Activated T-helper 1 cell treated with anti-CD3 and anti-CD28 coated beads, Interleukin-12 subunit alpha, Interleukin-12 subunit beta, Interleukin-2, Interleukin-4 antibody, amounts not matched to agents 30 ng/mL and 10 ng/mL and 1 ng/mL, durations not matched to agents 14 hours and 24 hours and 36 hours (primary cell): ENCODE measurements around the gene SLC9C2. TPM values are rescaled to one million over a fixed set of nuclear protein-coding genes. Genes with fewer than 3 reads are reported as not detected.
"Not testable (repeated sequence)": the region's sequence is repeated elsewhere in the genome, so short reads cannot be mapped to it uniquely, and the experiment has no call there.

Experiments used
- DNase-seq: peaks from one replicate; pipeline ENCODE4 v3.0.0; 2021; ENCODE audit warnings: low spot score
- H3K27ac Mint-ChIP-seq: one replicate; pipeline ENCODE4 v1.8.0; 2021; ENCODE audit warnings: mild to moderate bottlenecking, mixed read lengths
- H3K27me3 Mint-ChIP-seq: one replicate; pipeline ENCODE4 v1.8.0; 2022; ENCODE audit warnings: mild to moderate bottlenecking, moderate library complexity, mixed read lengths; ENCODE audit not compliant: insufficient read depth
- H3K36me3 Mint-ChIP-seq: one replicate; pipeline ENCODE4 v1.8.0; 2021; ENCODE audit warnings: low read depth, mixed read lengths
- H3K4me1 Mint-ChIP-seq: one replicate; pipeline ENCODE4 v1.8.0; 2021; ENCODE audit warnings: low read depth, mixed read lengths
- H3K4me3 Mint-ChIP-seq: one replicate; pipeline ENCODE4 v1.8.0; 2021; ENCODE audit warnings: mild to moderate bottlenecking, moderate library complexity, mixed read lengths
- H3K9me3 Mint-ChIP-seq: one replicate; pipeline ENCODE4 v1.8.0; 2021; ENCODE audit warnings: mixed read lengths
- intact Hi-C: fragments of 100-400 bp; cut with micrococcal nuclease; formaldehyde crosslinking; loops from one replicate; pipeline ENCODE4 v1.15.1; 2024
- total RNA-seq: library from RNA; stranded (reverse); gene quantifications from 2 replicates; pipeline ENCODE4 v1.2.3, GENCODE V29; 2022

The SLC9C2 gene
- total RNA-seq, 1 donor from 2014 or later, result not detected

- intact Hi-C loops, result no loop called here
- Mint-ChIP-seq H3K9me3 (peaks cover 4% of the 10 kb centered on the region), H3K4me1 (peaks cover 12% of the 10 kb centered on the region), H3K4me3 (no peak overlapping the region), H3K27me3 (no peaks in the 10 kb centered on the region), H3K27ac (no peak overlapping the region), H3K36me3 (peaks cover 2% of the 10 kb centered on the region)
- no peak for DNase-seq
These were observed 66.6 kb downstream of the SLC9C2 start for GRCh38 chr1:173536223-173536622.

GRCh38 chr1:173532237-173532636 lies 70.6 kb downstream of the SLC9C2 start:
- H3K27me3 Mint-ChIP-seq, result no peaks in the 10 kb centered on the region
- no peak overlapping the region for H3K4me3 Mint-ChIP-seq
- DNase-seq, result no peak
- intact Hi-C loops, result no loop called here
- no peaks in the 10 kb centered on the region for H3K9me3 Mint-ChIP-seq
- H3K27ac Mint-ChIP-seq, result no peak overlapping the region
- peaks cover 12% of the 10 kb centered on the region for H3K4me1 Mint-ChIP-seq
- peaks cover 2% of the 10 kb centered on the region for H3K36me3 Mint-ChIP-seq

- H3K27ac Mint-ChIP-seq, result no peak overlapping the region
- intact Hi-C loops, result no loop called here
- H3K36me3 Mint-ChIP-seq, result peaks cover 2% of the 10 kb centered on the region
- H3K4me3 Mint-ChIP-seq, result no peak overlapping the region
- H3K4me1 Mint-ChIP-seq, result peaks cover 12% of the 10 kb centered on the region
- DNase-seq, result no peak
- no peaks in the 10 kb centered on the region for H3K9me3 Mint-ChIP-seq
- H3K27me3 Mint-ChIP-seq, result no peaks in the 10 kb centered on the region
These were observed 71.8 kb downstream of the SLC9C2 start for GRCh38 chr1:173530795-173531693.

- H3K27me3 Mint-ChIP-seq, result no peaks in the 10 kb centered on the region
- H3K9me3 Mint-ChIP-seq, result no peaks in the 10 kb centered on the region
- intact Hi-C loops, result no loop called here
- peaks cover 12% of the 10 kb centered on the region for H3K4me1 Mint-ChIP-seq
- no peak for DNase-seq
- no peak overlapping the region for H3K27ac Mint-ChIP-seq
- H3K36me3 Mint-ChIP-seq, result peaks cover 2% of the 10 kb centered on the region
- H3K4me3 Mint-ChIP-seq, result no peak overlapping the region
These were observed 73.8 kb downstream of the SLC9C2 start for GRCh38 chr1:173529106-173529505.

GRCh38 chr1:173527151-173527826 lies 75.6 kb downstream of the SLC9C2 start:
- H3K27ac Mint-ChIP-seq, result no peak overlapping the region
- peaks cover 2% of the 10 kb centered on the region for H3K36me3 Mint-ChIP-seq
- no peak overlapping the region for H3K4me3 Mint-ChIP-seq
- no peak for DNase-seq
- H3K9me3 Mint-ChIP-seq, result no peaks in the 10 kb centered on the region
- peaks cover 6% of the 10 kb centered on the region for H3K4me1 Mint-ChIP-seq
- no peaks in the 10 kb centered on the region for H3K27me3 Mint-ChIP-seq
- intact Hi-C loops, result no loop called here

- intact Hi-C loops, result no loop called here
- H3K27ac Mint-ChIP-seq, result no peak overlapping the region
- H3K9me3 Mint-ChIP-seq, result no peaks in the 10 kb centered on the region
- no peaks in the 10 kb centered on the region for H3K27me3 Mint-ChIP-seq
- no peak overlapping the region for H3K4me3 Mint-ChIP-seq
- H3K36me3 Mint-ChIP-seq, result no peaks in the 10 kb centered on the region
- no peak for DNase-seq
- no peaks in the 10 kb centered on the region for H3K4me1 Mint-ChIP-seq
These were observed 76.9 kb downstream of the SLC9C2 start for GRCh38 chr1:173525926-173526325.

GRCh38 chr1:173523329-173523728 lies 79.5 kb downstream of the SLC9C2 start:
- DNase-seq, result no peak
- Mint-ChIP-seq H3K27me3 (no peaks in the 10 kb centered on the region), H3K27ac (no peak overlapping the region), H3K9me3 (no peaks in the 10 kb centered on the region), H3K36me3 (no peaks in the 10 kb centered on the region), H3K4me1 (peaks cover 3% of the 10 kb centered on the region), H3K4me3 (no peak overlapping the region)
- intact Hi-C loops, result no loop called here

DNA sequence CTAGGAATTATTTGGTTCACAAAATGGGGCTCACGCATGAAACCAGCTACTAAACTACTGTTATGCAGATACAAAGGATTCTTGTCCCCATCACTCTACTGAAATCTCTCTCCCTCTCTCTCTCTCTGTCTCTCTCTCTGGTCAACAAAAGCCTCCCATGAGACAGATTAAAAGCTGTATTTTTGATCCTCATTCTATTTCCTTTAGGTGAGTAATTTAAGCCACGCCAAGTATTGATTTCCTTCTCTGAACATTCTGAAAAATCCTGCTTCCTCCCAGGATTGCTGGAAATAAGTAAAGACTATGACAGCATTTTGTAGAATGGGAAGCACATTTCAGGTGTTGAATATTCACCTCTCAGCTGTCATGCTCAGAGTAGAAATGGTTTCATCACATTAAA lies 82.1 kb downstream of the SLC9C2 start:
- Mint-ChIP-seq H3K27me3 (peaks cover 2% of the 10 kb centered on the region), H3K4me3 (no peak overlapping the region), H3K4me1 (peaks cover 6% of the 10 kb centered on the region), H3K36me3 (no peaks in the 10 kb centered on the region), H3K9me3 (no peaks in the 10 kb centered on the region), H3K27ac (no peak overlapping the region)
- no peak for DNase-seq
- intact Hi-C loops, result no loop called here

- H3K36me3 Mint-ChIP-seq, H3K4me3 Mint-ChIP-seq, intact Hi-C loops, H3K4me1 Mint-ChIP-seq, H3K27ac Mint-ChIP-seq, DNase-seq: not testable (repeated sequence)
- H3K9me3 Mint-ChIP-seq, result peaks cover 11% of the 10 kb centered on the region
- peaks cover 19% of the 10 kb centered on the region for H3K27me3 Mint-ChIP-seq
These were observed 88.4 kb downstream of the SLC9C2 start for GRCh38 chr1:173514503-173514902.

DNA sequence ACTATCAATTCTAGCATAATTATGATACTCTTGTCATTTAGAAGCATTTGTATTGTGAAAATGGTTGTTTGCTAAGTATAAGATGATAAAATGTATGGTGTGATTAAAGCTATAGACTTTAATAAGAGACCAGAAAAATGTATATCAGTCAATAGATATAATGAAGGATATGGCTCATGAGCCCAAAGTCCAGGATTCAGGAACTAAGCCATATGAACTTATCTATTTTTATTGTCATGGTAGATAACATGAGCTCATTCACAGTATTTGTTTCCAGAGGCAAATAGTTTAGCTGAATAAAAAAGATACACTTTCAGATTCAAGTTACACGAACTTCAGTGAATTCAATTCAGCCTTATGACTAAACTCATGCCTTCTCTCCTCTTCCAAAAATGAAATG lies 93.1 kb downstream of the SLC9C2 start:
- Mint-ChIP-seq H3K4me1 (no peaks in the 10 kb centered on the region), H3K36me3 (peaks cover 2% of the 10 kb centered on the region), H3K9me3 (peaks cover 11% of the 10 kb centered on the region), H3K27me3 (peaks cover 12% of the 10 kb centered on the region), H3K4me3 (no peak overlapping the region), H3K27ac (no peak overlapping the region)
- no peak for DNase-seq
- intact Hi-C loops, result no loop called here

DNA sequence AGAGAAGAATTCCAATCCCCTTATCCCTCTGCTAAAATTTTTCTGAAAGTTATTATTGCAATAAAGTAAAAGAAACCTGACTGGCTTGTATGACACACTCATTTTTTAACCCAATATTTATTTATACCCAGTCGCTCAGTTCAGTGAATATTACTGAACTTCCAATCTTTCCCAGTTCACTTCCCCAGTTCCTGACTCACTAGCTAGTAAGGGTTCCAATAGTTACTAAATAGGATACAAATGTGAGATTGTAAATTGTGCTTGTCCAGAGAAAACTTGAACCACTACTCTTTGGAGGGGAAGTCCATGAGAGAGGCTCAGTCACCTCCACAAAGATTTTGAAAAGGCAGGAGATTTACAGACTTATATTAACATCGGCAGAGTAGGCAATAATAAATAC lies 94.3 kb downstream of the SLC9C2 start:
- Mint-ChIP-seq H3K27me3 (peaks cover 3% of the 10 kb centered on the region), H3K9me3 (peaks cover under 1% of the 10 kb centered on the region), H3K27ac (no peak overlapping the region), H3K36me3 (peaks cover 1% of the 10 kb centered on the region), H3K4me3 (no peak overlapping the region), H3K4me1 (no peaks in the 10 kb centered on the region)
- no peak for DNase-seq
- intact Hi-C loops, result no loop called here

- Mint-ChIP-seq H3K27ac (no peak overlapping the region), H3K36me3 (no peaks in the 10 kb centered on the region), H3K4me1 (no peaks in the 10 kb centered on the region), H3K4me3 (no peak overlapping the region), H3K9me3 (no peaks in the 10 kb centered on the region), H3K27me3 (no peaks in the 10 kb centered on the region)
- intact Hi-C loops, result no loop called here
- DNase-seq, result no peak
These were observed 95.0 kb downstream of the SLC9C2 start for GRCh38 chr1:173507847-173508209.

GRCh38 chr1:173507205-173507846 lies 95.5 kb downstream of the SLC9C2 start:
- Mint-ChIP-seq H3K36me3 (no peaks in the 10 kb centered on the region), H3K4me1 (no peaks in the 10 kb centered on the region), H3K27me3 (no peaks in the 10 kb centered on the region), H3K9me3 (no peaks in the 10 kb centered on the region), H3K4me3 (no peak overlapping the region), H3K27ac (no peak overlapping the region)
- intact Hi-C loops, result no loop called here
- DNase-seq, result no peak
